Measurements from ENCODE around the gene NUP43. TPM values are rescaled to one million over a fixed set of nuclear protein-coding genes. Genes with fewer than 3 reads are reported as not detected.

NUP43 gene, protein sequence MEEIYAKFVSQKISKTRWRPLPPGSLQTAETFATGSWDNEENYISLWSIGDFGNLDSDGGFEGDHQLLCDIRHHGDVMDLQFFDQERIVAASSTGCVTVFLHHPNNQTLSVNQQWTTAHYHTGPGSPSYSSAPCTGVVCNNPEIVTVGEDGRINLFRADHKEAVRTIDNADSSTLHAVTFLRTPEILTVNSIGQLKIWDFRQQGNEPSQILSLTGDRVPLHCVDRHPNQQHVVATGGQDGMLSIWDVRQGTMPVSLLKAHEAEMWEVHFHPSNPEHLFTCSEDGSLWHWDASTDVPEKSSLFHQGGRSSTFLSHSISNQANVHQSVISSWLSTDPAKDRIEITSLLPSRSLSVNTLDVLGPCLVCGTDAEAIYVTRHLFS
- total RNA-seq (10 to 100 TPM; 23.2 to 34.3 (median 30.6) TPM), polyA plus RNA-seq (10 to 100 TPM; 10.0 to 11.7 TPM)
- long read RNA-seq, donor 1, transcript NUP43-201 (8 exons, 3,874 nt): major isoform, 8 of 13 reads
- long read RNA-seq, donor 1, partial matches to known transcripts: 0 of 13 reads
- long read RNA-seq, donor 1, other reads (novel, unspliced or antisense): 5 of 13 reads
- long read RNA-seq, donor 2, transcript NUP43-201 (8 exons, 3,874 nt): major isoform, 6 of 10 reads
- long read RNA-seq, donor 2, partial matches to known transcripts: 0 of 10 reads
- long read RNA-seq, donor 2, other reads (novel, unspliced or antisense): 4 of 10 reads
- long read RNA-seq, donor 3, transcript NUP43-201 (8 exons, 3,874 nt): major isoform, 17 of 24 reads
- long read RNA-seq, donor 3, partial matches to known transcripts: 1 of 24 reads
- long read RNA-seq, donor 3, other reads (novel, unspliced or antisense): 6 of 24 reads

DNA sequence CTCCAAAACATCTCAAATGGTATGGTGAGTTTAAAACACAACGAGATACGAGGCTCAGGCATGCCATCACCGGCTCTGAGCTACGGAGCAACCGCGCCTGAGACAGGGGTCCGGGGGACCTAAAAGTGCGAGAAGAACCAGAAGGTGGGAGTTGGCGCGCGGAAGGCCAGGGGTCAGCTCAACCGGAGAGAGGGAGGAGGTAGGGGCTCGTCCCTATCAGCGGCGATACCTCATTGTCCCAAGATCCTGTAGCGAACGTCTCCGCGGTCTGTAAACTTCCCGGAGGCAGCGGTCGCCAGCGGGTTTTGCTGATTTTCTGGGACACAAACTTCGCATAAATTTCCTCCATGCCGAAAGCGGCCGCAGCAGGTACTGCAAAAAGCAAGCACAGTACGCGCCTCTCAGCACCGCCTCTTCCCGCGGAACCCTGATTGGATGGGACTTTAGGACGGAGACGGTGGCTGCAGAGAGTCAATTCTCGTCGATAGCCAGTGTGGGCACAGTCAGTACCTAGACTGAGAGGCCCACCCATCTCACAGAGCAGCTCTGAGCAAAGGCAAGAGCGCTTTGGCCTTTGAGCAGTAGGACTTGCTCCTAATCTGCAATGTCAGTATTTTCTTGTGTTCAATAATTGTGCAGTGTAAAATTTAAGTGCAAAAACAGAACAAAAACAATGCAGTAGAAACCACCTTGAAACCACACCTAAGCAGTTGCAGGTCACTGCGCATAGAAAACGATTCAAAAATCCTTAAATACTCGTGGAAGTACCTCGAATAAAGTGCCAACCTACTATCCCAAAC lies at the start of gene NUP43:
Gene NUP43, minus strand, starts transcription at position 383 of the 800 bp plus-strand sequence. Its CDS starts 34 bp downstream, at position 349.
- WGBS, 2 donors: 4 to 5% methylated on average over 41 of the region's 41 CpGs
- ATAC-seq (peak; percentile 64 to 84 (median 80)), DNase-seq (peak; percentile 94 to 97)
- H3K4me1 ChIP-seq: peaks cover 0 to 41% (median 28%) of the 10 kb centered on the region in 9 donors
- TF ChIP-seq, protein P1, sequence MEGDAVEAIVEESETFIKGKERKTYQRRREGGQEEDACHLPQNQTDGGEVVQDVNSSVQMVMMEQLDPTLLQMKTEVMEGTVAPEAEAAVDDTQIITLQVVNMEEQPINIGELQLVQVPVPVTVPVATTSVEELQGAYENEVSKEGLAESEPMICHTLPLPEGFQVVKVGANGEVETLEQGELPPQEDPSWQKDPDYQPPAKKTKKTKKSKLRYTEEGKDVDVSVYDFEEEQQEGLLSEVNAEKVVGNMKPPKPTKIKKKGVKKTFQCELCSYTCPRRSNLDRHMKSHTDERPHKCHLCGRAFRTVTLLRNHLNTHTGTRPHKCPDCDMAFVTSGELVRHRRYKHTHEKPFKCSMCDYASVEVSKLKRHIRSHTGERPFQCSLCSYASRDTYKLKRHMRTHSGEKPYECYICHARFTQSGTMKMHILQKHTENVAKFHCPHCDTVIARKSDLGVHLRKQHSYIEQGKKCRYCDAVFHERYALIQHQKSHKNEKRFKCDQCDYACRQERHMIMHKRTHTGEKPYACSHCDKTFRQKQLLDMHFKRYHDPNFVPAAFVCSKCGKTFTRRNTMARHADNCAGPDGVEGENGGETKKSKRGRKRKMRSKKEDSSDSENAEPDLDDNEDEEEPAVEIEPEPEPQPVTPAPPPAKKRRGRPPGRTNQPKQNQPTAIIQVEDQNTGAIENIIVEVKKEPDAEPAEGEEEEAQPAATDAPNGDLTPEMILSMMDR (IDR thresholded peaks at IDR 0.05): peak; percentile 19 to 75 (median 58)
- peak within 1 kb of the TSS; percentile 16 to 85 (median 70) for H3K27ac ChIP-seq
- peak within 1 kb of the TSS; percentile 74 to 84 (median 78) for H3K4me3 ChIP-seq
- peaks cover 0 to 30% (median 22%) of the 10 kb centered on the region in 9 donors for H3K36me3 ChIP-seq
- no peaks in the 10 kb centered on the region for H3K9me3 ChIP-seq
- intact Hi-C loops (cut with DNase I): no loop called here
- no peaks in the 10 kb centered on the region for H3K27me3 ChIP-seq

DNA sequence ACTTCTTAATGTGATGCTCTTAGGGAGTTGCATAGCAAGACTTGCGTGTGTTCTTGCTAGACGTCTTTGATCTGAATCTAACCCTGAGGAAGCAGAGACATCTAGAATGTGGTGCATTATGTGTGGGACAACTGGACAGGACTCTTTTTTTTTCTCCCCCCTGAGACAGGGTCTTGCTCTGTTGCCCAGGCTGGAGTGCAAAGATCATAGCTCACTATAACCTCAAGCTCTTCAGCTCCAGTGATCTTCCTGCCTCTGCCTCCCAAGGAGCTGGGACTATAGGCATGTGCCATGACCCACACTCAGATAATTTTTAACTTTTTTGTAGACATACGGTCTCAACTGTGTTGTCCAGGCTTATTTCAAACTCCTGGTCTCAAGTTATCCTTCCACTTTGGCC lies 37.2 kb upstream of the NUP43 start:
- no peak for DNase-seq
- TF ChIP-seq, protein P1 (IDR thresholded peaks at IDR 0.05): no peak
- H3K9me3 ChIP-seq: no peaks in the 10 kb centered on the region
- intact Hi-C loops (cut with DNase I): no loop called here
- no peaks in the 10 kb centered on the region for H3K27me3 ChIP-seq
- H3K27ac ChIP-seq: no peak overlapping the region
- 90 to 94% methylated on average over 3 of the region's 3 CpGs for WGBS, 2 donors
- no peak overlapping the region for H3K4me3 ChIP-seq
- H3K4me1 ChIP-seq: peaks cover 0 to 14% (median 0%) of the 10 kb centered on the region in 9 donors
- no peak for ATAC-seq
- H3K36me3 ChIP-seq: peaks cover 0 to 61% (median 0%) of the 10 kb centered on the region in 9 donors

DNA sequence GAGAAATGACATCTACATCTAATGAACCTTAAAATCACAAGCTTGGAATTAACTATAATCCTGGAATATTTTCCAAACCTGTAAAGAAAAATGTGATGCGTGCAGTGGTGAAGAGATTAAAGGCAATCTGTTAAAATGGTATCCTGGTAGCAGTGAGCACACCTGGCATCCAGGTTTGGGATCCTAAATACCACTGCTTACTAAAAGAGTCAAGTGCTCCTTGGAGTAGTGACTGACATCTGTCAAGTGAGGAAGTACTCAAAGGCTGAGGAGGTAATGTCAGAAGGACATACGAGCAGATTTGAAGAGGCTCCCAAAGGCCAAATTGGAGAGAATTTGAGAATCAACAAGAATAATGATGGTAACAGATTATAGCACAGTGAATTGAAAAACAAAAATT lies 36.0 kb upstream of the NUP43 start:
- intact Hi-C loops (cut with DNase I): no loop called here
- Histone ChIP-seq H3K4me1 (peaks cover 0 to 14% (median 0%) of the 10 kb centered on the region in 9 donors), H3K36me3 (peaks cover 0 to 71% (median 0%) of the 10 kb centered on the region in 9 donors), H3K9me3 (no peaks in the 10 kb centered on the region), H3K27me3 (no peaks in the 10 kb centered on the region), H3K27ac (no peak overlapping the region), H3K4me3 (no peak overlapping the region)
- 87 to 93% methylated on average over 2 of the region's 2 CpGs for WGBS, 2 donors
- no peak for ATAC-seq
- DNase-seq: no peak
- TF ChIP-seq, protein P1 (IDR thresholded peaks at IDR 0.05): no peak

DNA sequence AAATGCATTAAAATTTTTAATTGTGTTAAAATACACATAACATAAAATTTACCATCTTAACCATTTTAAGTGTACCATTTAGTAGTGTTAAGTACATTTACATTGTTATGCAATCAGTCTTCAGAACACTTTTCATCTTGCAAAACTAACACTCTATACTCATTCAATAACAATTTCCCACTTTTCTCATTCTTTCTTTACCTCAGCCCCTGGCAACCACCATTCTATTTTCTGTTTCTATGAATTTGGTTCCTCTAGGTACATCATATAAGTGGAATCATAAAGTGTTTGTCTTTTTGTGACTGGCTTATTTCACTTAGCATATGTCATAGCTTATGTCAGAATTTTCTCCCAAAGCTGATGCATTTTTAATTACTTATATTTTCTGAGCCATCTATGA lies 35.4 kb upstream of the NUP43 start:
- TF ChIP-seq, protein P1 (IDR thresholded peaks at IDR 0.05): no peak
- intact Hi-C loops (cut with DNase I): no loop called here

More for the DNA sequence above, 35.4 kb upstream of the NUP43 start:
- Histone ChIP-seq H3K27me3 (no peaks in the 10 kb centered on the region), H3K27ac (no peak overlapping the region), H3K4me3 (no peak overlapping the region), H3K9me3 (no peaks in the 10 kb centered on the region), H3K36me3 (peaks cover 0 to 77% (median 0%) of the 10 kb centered on the region in 9 donors), H3K4me1 (peaks cover 0 to 14% (median 0%) of the 10 kb centered on the region in 9 donors)
- DNase-seq (no peak), ATAC-seq (no peak)

Data from heart right ventricle (tissue), 16 donors.